Fibroblast of lung (primary cell): ENCODE results near the gene RASSF1.

ENCODE experiments used
- CTCF ChIP-seq, 2 donors: IDR thresholded peaks in 1 of 2; conservative IDR thresholded peaks in 1 of 2; 1 replicate in 1 of 2; 2 replicates in 1 of 2; pipeline ENCODE4 v1.5.1; 2011 to 2012; ENCODE audit warnings: low read length in 2 of 2, control low read depth in 1 of 2, inconsistent platforms in 1 of 2, low read depth in 1 of 2, mild to moderate bottlenecking in 1 of 2
- EZH2 ChIP-seq: IDR thresholded peaks from 2 replicates; pipeline ENCODE4 v1.5.1; 2012; ENCODE audit warnings: low read length, control low read depth, mild to moderate bottlenecking; ENCODE audit errors: missing control alignments

DNA sequence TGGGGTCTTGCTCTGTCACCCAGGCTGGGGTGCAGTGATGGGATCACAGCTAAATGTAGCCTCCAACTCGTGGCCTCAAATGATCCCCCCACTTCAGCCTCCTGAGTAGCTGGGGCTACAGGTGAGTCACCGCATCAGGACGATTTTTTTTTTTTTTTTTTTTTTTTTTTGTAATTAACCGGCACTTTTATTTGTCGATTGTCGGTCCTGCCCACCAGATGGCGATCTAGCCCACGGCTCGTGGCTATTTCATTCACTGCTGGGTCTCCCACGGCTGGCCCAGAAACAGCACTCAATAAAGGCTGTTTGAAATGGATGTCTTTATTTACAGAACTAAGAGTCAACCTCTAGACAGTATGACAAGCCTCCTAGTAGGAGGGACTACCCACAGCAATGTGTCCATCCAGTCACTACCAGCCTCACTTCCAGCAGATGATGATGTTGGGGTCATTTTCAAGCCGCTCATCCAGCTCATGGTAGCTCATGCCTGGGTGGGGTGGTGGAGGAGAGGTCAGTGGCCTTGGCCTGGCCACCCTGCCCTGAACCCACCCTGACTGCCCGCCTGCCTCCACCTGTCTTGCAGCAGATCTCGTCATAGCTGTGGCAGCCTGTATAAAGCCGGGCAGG is 6.7 kb upstream of the RASSF1 start:
- TF ChIP-seq CTCF (conservative IDR thresholded peaks at IDR 0.05 in 1 of 2, IDR thresholded peaks at IDR 0.05 in 1 of 2; ENCODE audit: low read depth in 1 of 2, low read length in 2 of 2) = peak; percentile 54 to 64
- no peak for TF ChIP-seq EZH2
